Right forelimb (tissue), 1 donor: Measurements from ENCODE around the gene TACC2.
"Not testable (repeated sequence)": the region's sequence is repeated elsewhere in the genome, so short reads cannot be mapped to it uniquely, and the experiment has no call there.

Source experiments
- DNase-seq: peaks from one replicate; pipeline ENCODE4 v3.0.0-alpha.2; 2018

The TACC2 gene

GRCh38 chr10:122199689-122200088, 210.7 kb downstream of the TACC2 start:
- DNase-seq, result no peak

GRCh38 chr10:122201401-122201800, 212.4 kb downstream of the TACC2 start:
- no peak for DNase-seq

- not testable (repeated sequence) for DNase-seq
Measured at GRCh38 chr10:122203180-122203579, 214.2 kb downstream of the TACC2 start.

- no peak for DNase-seq
Measured at GRCh38 chr10:122204691-122205489, 215.9 kb downstream of the TACC2 start.

- no peak for DNase-seq
Measured at GRCh38 chr10:122206471-122207065, 217.6 kb downstream of the TACC2 start.

GRCh38 chr10:122207163-122207562, 218.2 kb downstream of the TACC2 start:
- no peak for DNase-seq

GRCh38 chr10:122207596-122207995, 218.6 kb downstream of the TACC2 start:
- DNase-seq, result no peak

- no peak for DNase-seq
Measured at GRCh38 chr10:122208571-122209430, 219.8 kb downstream of the TACC2 start.

GRCh38 chr10:122210481-122211265, 221.7 kb downstream of the TACC2 start:
- DNase-seq, result no peak

- no peak for DNase-seq
Measured at GRCh38 chr10:122213364-122213763, 224.4 kb downstream of the TACC2 start.

- DNase-seq, result no peak
Measured at GRCh38 chr10:122213766-122214165, 224.8 kb downstream of the TACC2 start.

GRCh38 chr10:122216047-122216446, 227.1 kb downstream of the TACC2 start:
- DNase-seq, result no peak

GRCh38 chr10:122219340-122219739, 230.4 kb downstream of the TACC2 start:
- DNase-seq, result no peak

- DNase-seq, result no peak
Measured at GRCh38 chr10:122220736-122221135, 231.8 kb downstream of the TACC2 start.

- DNase-seq, result no peak
Measured at GRCh38 chr10:122221958-122222357, 233.0 kb downstream of the TACC2 start.

GRCh38 chr10:122222638-122223037, 233.7 kb downstream of the TACC2 start:
- DNase-seq, result no peak

- no peak for DNase-seq
Measured at GRCh38 chr10:122224159-122224558, 235.2 kb downstream of the TACC2 start.

GRCh38 chr10:122225330-122225729, 236.4 kb downstream of the TACC2 start:
- no peak for DNase-seq

- no peak for DNase-seq
Measured at GRCh38 chr10:122227754-122228153, 238.8 kb downstream of the TACC2 start.

- no peak for DNase-seq
Measured at GRCh38 chr10:122229666-122230065, 240.7 kb downstream of the TACC2 start.

GRCh38 chr10:122230222-122230621, 241.3 kb downstream of the TACC2 start:
- DNase-seq, result no peak

GRCh38 chr10:122232769-122233168, 243.8 kb downstream of the TACC2 start:
- no peak for DNase-seq

GRCh38 chr10:122233857-122234348, 244.9 kb downstream of the TACC2 start:
- no peak for DNase-seq
